NCI-H82 (cell line): Measurements from ENCODE around the gene WASF3.

ENCODE experiments used
- DNase-seq: peaks from one replicate; lab custom pipeline; 2025; lab: John Stamatoyannopoulos, UW

The WASF3 gene

DNA sequence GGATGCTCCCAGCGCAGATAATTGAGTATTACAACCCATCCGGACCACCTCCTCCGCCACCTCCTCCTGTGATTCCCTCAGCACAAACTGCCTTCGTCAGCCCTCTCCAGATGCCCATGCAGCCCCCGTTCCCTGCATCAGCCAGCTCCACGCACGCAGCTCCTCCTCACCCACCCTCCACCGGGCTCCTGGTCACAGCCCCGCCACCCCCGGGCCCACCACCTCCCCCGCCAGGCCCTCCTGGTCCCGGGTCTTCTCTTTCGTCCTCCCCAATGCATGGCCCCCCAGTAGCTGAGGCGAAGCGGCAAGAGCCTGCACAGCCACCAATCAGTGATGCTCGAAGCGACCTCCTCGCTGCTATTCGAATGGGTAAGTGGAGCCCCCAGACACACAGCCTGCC, 125.1 kb downstream of the WASF3 start:
- no peak for DNase-seq

DNA sequence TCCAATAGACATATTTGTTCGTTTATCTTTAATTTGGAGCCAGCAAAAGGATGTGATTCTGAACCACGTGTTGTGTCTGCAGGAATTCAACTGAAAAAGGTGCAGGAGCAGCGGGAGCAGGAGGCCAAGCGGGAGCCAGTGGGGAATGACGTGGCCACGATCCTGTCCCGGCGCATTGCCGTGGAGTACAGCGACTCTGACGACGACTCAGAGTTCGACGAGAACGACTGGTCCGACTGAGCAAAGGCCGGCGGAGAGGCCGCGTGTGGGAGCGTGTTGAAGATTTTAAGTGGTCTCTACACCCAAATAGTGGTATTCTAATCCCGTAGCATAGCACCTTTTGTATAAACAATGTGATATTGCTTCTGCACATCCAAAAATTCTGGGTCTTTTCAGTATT, 128.1 kb downstream of the WASF3 start:
- DNase-seq, result no peak

DNA sequence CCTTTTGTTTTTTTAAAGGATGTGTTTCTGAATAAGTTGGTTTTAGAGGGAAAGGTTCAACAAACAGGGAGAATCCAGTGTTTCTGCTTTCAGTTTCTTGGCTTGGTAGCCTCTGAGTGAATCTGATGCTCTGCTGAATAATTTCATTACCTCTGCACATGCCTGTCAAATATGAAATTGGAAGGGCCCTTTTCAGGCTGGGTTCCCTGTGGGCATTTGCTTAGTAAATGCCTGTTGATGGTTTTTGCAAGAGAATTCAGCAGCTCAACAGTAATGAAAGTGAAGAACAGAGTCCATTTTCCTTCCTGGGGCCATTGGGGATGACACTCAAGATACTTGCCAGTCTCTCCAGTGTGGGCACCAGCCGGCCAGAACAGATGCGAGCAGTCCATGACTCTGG, 128.8 kb downstream of the WASF3 start:
- no peak for DNase-seq

DNA sequence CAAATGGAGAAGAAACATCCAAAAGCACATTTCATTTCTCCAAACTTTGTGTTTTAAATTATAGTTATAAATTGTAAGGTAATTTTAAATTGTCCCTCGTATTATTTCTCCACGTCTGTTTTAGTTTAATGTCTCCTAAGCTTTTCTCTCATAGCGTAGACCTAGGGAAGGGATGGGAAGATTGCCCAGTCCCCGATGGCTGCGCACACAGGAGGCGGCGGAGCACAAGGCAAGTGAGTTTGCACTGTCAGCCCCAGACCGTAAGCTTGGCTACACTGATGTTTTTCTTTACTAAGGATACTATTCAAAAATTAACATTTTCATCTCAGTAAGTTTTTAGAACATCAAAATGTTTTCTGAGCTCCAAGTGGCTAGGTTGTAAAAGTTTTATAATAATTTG, 130.8 kb downstream of the WASF3 start:
- no peak for DNase-seq

DNA sequence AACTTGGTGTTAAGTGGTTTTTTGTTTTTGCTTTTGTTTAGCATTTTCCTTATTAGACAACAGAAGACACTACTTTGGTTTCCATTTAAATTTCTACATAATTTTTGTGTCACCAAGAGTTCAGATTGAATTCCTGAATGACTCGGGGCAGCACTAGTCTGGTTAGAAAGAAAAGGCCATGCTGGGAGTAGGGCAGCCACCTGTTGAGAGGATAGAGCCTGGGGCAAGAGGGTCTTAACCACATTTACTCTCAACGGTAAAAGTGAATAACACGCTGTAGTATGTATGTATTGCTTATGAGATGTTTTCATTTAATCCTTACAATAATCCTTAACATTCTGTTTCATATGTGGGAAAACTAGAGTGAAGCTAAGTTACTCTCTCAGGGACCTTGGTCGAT, 131.5 kb downstream of the WASF3 start:
- no peak for DNase-seq

DNA sequence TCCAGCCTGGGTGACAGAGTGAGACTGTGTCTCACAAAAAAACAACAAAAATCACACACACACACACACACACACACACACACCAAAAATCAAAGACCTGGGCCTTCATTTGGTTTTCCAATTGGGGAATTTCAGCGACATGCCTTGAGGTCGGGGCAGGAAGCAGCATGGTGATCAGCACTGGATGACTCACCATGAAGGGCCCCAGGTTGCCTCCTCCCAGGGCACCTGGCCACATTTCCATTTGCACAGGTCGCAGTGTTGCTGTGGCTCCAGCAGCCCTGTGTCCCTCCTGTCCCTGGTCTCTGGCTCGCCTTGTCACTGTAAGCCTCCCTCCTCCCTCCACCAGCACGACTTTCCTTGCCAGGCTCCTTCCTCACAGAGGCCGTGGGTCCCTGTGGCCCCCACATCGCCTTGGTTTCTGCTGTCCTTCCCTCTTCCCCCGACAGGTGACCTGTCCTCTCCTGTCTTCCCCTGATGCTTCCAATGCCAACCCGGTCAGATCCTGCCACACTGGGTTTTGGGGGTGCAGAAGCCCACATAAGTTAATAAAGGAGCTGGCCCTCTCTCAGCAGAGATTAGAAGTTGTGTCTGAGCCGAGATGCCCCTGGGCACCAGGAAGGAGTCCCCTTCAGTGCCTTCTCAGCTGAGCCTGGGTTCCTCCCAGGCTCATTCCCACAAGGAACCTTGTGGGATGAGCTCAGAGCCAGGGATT, 136.4 kb downstream of the WASF3 start:
- DNase-seq, result no peak

DNA sequence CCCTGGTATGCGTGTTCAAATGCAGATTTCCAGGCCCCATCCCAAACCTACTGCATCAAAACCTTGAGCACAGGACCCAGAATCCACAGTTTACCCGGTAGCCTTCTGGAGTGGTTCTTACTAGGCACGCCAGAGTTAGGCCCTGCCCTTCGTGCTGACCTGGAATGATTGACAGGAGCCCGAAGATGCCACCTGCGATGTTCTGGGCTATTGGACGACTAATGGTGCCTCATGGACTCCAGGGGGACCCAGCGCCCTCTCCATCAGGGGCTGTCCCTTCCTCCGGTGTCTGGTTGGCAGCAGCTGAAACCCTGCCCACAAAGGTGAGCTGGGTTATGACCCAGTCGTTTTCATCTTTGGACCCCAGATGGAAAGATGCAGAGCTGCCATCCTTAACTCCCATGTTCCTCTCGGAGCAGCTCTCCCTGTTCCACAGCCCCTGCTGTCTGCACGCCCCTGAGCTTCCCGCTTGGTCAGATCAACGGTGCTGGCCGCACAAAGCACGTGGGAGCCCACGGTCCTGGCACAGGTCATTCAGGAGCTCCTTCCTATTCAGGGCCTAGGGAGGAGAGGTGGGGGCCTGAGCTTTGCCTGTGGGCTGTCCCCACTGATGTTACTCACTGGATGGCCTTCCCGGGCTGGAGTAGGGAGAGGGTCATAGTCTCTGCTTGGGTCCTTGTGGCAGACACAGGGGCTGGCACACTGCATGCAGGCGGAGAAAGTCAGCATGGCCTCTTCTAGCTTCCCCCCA, 137.3 kb downstream of the WASF3 start:
- no peak for DNase-seq

DNA sequence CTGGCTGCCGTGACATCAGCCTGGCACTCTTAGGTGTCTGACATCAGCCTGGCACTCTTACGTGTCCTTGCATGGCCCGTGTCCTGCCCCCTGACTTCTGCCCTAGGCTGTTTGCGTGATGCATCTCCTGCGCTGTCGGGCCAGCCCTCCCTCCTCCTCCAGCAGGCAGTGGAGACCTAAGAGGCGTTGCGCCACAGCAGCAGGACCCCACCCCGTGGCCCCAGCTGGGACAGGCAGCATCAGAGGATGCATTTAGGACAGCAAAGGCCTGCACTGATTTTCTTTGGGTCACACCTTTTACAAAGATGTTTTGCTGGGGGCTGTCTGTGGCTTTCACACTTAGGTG, 137.8 kb downstream of the WASF3 start:
- DNase-seq, result no peak

DNA sequence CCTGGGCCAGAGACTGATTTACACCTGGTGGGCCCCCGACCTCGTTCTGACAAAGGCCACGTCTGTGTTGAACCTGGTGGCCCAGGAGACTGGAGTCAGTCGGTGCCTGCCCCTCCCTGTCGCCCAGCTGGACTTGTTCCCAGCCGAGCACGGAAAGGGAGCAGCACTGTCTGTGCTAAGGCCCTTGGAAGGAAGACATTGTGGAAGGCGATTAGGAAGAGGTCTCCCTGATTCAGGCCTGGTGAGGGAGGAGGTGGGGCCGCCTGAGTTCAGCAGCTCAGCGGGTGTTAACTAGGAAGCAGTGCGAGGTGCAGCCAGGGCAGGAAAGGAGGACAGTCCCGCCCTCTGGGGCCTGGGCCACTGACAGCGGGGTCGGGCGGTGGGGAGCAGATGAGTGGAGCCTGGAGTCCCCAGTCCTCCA, 138.4 kb downstream of the WASF3 start:
- DNase-seq, result peak; percentile 54

DNA sequence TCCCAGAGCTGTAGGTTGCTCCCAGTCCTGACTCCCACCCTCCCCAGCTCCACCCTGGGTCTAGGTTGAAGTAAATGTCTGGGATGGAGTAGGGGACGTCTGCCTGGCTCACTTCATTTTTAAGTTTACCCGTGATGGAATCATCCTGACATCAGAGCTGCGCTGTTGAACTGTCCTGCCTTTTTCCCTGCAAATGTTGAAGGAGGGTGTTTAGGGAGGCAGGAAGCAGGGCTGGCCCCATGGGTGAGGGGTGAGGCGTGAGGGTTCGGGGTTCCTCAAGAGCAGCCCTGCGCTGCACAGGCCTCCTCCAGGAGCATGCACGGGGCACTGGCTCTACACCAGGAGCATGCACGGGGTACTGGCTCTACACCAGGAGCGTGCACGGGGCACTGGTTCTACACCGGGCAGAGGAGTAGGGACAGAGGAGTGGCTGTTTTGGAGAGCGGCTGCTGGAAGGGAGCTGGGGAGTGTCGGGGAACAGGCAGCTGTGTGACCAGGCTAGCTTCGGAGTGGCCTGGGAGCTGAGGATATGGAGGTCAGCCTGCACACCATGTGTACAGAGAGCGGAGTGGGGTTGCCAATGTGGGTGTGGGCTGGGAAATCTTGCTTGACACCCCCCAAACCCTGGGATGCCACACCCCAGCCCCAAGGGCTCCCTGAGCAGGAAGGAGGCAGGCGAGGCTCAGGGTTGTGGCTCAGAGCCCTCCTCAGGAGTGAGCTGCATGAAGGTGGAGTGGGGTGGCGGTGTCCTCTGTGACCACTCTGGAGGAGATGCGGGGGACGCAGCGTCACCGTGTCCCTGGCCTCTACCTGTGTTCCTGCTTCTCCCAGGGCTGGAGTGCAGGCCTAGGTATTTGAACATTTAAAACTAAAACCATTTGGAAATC, 139.8 kb downstream of the WASF3 start:
- DNase-seq, result no peak

DNA sequence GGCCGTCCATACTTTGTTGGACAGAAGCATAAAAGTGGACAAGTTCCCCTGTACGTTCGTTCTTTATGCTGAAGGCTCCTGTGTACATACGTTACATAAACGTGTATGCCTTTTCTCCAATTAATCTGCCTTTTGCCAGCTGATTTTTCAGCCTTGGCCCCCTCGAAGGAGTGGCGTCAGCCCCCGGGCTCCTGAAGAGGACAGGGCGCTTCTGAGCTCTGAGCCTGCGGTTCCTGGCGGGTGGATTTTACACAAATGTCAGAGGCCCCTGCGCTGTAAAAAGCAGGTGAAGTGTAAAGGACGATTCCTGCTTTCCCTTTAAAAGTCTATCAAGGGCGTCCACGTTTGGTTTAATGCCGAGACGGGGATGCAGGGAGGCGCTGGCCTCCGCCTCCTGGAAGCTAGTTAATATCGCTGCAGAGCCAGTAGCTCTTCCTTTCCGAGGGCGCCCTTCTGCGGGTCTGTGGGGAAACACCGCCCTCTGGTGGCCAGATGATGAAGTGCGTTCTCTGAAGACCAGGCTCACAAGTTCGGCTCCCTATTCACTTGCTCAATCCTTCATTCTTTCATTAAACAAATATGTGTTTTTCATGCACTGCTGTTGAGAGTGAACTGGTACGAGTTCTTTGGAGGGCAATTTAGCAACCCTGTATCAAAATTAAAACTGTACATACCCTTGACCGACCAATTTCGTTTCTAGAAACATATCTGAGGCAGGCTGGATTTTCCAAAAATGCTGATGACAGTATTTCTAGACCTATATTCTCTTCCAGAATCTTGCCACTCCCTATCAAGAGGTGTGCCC, 141.1 kb downstream of the WASF3 start:
- DNase-seq, result peak; percentile 94

DNA sequence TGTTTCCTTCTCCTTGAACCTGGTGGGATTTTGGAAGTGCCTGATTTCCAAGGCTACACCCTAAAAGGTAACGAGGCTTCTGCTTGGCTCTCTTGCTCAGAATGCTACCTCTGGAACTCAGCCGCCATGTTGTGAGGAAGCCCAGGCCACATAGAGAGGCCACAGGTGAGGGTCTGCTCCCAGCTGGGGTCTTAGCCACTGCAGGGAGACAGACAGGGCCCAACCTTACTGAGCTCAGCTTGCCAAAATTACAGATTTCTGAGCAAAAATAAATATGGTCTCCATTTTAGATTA, 141.7 kb downstream of the WASF3 start:
- no peak for DNase-seq

DNA sequence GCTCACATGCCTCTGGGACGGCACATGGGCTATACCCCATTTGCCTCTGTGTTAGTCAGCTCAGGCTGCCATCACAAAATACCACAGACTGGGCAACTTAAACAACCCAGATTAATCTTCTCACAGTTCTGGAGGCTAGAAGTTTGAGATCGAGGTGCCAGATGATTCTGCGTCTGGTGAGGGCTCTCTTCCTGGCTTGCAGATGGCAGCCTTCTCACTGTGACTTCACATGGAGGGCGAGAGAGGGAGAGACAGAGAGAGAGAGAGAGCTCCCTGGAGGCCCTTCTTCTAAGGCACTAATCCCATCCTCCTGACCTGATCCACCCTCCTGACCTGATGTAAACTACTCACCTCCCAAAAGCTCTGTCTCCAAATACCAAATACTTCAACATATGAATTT, 148.1 kb downstream of the WASF3 start:
- peak; percentile 62 for DNase-seq

DNA sequence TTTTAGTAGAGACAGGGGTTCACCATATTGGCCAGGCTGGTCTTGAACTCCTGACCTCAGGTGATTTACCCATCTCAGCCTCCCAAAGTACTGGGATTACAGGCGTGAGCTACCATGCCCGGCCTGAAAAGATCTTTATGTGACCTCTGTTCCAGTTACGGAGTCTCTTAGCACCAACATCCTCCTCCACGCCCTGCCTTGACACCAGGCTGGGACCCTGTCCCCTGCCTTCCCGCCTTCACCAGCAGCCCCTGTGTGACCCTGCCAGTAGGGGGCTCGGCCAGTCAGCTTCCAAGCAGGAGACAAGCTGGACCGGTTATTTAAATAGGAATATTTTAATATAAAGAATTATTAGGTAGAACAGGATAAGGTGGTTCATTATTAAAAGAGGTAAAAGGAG, 148.9 kb downstream of the WASF3 start:
- DNase-seq, result no peak

DNA sequence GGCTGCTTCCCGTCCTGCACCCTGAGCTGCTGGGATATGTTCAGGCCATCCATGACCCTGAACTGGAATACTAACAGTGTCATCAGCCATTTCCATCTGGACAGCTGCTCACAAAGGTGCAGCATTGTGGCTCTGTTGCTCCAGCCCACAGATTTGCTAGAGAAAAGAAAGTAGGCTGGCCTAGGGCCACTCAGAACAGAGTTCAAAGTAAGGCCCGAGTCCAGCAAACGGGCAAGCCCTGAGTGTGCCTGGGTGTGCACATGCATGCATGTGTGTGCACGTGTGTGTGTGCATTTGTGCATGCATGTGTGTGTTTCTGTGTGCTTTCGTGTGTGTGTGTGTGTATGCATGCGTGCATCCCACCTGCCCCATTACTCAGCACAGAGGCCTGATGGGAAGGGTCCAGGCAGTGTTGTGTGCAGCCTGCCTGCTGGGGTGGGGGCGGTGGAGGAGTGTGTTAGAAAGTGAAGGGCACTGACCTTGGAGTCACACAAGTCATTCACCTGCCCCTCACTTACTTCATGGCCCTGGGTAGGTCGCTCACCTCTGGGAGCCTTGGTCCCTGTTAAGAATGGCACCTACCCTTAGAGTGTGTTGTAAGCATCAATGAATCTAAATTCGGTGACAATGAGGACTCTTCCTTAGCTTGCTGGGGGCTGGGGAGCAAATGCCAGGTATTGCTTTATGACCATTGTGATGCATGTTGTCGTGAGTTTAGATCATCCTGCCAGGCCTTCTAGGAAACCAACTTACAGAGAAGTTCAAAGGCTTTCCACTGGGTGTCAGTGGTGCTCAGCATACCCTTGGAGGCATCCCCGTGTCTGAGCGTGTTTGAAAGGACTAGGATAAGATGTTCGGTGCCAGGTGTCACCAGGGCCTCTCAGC, 149.9 kb downstream of the WASF3 start:
- DNase-seq, result peak; percentile 86

DNA sequence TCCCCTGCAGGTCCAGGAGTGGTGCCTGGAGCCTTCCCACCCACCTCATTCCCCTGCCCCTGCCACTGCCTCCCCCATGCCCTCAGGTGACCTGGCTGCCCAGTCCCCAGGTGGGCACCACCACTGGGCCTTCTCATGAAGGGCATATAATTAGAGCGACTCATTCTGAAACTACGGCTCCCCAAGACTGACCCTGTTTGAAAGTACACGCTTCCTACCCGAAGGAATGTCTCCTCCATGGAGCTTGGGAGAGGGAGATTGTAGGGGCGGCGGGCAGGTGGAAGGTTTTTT, 150.5 kb downstream of the WASF3 start:
- no peak for DNase-seq

DNA sequence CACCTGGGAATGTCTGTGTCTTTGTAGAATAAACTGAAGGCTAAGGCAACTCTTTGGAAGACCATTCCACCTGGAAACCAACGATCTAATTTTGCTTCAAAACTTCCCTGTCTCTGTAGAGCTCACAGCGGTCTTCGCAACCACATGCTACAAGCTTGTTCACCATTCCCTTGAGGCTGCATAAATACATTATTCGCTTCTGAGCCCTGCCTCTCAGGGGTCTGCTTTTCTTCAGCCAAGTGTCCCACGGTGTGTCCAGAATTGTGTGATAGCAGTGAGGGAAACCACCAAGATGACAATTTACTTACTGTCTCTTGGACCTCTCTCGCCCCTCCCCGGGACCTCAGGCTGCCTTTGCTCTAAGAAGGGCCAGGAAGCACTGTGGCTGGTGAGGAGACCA, 152.0 kb downstream of the WASF3 start:
- DNase-seq, result no peak

DNA sequence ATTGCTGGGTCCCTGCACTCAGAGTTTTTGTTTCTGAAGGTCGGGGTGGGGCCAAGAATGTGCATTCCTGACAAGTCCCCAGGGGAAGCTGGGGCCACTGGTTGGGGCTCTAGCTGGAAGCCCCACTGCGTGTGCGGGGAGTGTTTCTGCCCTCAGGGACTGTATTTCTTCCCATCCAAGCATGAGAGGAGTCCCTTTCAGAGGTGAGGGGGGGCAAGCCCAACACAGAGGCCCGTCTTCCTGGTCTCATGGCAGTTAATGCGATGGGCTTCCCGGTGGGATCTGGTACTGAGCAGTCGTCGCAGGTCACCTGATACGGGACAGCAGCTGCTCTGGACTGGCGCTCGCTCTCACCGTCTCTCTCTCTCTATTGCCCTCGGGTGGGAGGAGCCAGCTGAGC, 152.7 kb downstream of the WASF3 start:
- DNase-seq, result peak; percentile 46

DNA sequence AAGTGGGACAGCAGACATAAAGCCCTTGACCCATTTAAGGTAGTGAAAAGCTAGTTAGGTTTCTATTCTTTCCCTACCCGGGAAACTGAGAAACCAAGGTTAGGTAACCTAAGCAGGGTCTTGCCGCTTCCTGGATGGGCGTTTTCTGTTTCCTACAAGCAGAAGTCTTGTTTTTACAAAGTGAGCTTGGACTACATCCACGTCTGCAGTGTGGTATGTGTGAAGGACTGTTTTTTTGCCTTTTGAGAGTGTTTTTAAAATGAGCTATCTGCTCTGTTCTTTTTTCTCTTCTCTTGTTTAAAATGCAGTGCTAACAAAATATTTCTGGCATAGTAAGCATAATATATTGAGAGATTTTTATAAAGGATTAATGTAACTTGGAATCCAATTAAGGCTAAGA, 153.7 kb downstream of the WASF3 start:
- no peak for DNase-seq

DNA sequence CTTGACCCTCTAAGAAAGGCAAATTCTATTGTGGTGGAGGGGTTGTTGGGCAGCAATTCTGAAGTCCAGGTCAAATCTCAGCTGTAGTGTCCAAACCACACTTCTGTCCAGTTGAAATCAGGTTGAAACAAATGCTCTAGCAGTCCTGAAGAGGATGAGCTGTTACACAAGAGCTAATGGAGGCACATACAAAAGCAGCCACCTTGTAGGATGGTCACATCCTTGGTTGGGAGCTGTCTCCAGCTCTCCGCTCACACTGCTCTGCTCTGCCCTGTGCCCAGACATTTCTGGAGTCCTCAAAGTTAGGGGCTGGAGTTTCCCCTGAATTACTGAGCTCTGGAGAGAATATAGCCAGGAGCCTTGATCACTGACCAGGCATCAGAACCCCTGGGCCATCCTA, 155.9 kb downstream of the WASF3 start:
- no peak for DNase-seq

DNA sequence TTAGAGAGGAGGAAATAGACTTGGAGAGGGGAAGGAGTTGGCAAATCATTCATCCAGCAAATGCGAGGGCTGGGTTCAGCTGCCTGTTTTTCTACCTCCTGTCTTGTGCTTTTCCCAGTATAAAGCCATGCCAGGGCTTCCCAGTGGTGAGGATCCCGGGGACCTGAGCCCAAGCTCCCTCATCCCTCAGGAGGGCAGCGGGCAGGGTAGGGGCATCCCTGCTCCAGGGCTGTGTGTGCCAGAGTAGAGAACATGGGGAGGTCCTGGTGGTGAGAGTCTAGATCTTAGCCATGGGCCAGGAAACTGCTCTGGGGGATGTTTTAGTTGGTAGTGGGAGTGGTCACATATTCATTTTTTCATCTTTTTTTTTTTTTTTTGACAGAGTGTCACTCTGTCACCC, 159.5 kb downstream of the WASF3 start:
- no peak for DNase-seq

DNA sequence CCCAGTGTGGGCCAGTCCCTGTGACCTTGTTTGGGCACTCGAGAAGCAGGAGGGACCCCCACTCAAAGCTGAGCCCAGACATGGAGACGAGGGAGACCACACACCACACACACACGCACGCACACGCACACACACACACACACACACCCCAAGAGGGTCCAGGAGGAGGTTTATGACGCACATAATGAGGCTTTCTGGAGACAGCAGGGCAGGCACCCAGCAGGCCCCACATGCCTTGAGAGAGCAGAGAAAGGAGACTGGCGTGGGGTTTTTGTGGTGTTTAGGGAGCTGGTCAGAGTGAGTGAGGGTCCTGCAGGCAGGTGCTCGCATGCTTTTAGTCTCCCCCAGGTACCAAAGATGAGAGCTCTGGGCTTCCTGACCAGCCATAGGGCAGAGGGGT, 160.7 kb downstream of the WASF3 start:
- DNase-seq, result no peak
